ENCODE data around the gene MSANTD4.
"Not testable (repeated sequence)": the region's sequence is repeated elsewhere in the genome, so short reads cannot be mapped to it uniquely, and the experiment has no call there.

MSANTD4 gene

DNA sequence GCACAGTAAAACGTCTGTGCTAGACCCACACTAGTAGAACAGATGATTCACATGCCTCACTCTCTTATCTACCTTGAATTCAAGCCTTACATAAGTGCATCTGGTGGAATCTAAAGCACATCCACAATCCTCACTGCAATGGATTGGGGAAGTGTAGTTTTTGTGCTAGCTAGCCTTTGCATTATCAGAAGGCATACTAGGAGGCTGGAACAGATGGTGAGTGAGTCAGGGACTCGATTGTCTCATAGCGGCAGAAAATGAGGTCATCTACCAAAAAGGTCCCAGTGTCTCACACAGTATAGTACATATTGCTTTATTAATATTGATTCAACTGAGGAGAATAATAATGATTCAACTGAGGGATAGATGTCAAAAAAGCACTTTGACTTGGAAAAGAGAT, 9.3 kb downstream of the MSANTD4 start:
- DNase-seq: no peak

DNA sequence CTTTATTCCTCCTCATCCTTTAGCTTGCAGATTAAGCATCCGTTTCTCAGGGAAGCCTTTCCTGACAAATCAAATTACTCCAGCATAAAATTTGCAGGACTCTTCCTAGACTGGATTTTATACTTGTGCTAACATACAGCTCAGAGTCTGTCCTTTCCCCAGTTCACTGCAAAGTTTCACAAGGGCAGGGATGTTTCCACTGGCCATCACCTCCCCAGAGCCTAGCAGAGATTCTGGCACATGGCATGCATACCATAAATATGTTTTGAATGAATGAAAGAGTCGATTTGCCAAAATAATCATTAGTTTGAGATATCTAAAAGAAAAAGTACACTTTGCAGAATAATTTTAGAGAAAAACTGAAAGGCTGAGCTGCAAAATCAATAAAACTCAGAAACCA, 10.6 kb downstream of the MSANTD4 start:
- DNase-seq: no peak

DNA sequence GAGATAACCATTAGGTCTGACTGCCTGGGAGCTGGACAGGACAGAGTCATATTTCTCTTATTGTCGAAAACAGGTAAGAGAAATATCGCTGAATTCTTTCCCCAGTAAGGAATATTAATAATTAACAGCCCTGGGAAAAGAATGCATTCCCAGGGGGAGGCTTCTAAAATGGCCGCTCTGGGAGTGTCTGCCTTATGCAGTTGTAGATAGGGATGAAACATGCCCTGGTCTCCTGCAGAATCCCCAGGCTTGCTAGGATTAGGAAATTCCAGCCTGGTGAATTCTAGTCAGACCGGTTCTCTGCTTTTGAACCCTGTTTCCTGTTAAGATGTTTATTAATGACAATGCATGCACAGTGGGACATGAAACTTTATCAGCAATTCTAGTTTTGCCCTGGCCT, 18.9 kb downstream of the MSANTD4 start:
- not testable (repeated sequence) for DNase-seq

DNA sequence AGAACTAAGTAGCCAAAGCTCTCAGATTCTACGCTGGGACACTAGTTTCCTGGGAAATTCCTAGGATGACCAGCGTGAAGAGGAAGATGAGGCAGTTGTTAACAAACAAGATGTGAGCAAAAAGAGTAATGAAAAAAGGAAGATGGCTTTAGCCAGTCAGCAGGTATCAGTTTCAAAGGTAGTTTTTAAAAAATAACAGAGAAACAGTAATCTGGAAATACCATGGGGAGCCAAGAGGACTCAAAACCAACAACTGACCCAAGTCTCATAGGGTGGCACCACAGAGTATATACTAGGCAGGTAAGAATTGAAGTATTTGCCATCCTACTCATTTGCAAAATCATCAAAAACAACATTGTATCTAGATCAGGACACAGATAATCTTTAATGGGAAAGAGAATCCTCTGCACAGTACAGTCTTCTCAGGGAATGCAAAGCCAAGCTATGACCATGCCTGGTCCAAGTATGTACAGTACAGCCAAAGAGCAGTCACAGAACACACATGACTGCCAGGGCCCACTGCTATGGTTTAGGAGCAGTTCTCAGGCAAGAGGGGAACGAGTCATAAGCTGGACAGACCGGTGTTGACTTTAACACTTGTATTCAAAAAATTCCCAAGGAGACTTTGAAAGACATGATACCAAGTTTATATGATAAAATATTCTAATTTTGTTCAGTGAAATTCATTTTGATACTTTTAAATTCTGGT, 20.6 kb downstream of the MSANTD4 start:
- DNase-seq: no peak

DNA sequence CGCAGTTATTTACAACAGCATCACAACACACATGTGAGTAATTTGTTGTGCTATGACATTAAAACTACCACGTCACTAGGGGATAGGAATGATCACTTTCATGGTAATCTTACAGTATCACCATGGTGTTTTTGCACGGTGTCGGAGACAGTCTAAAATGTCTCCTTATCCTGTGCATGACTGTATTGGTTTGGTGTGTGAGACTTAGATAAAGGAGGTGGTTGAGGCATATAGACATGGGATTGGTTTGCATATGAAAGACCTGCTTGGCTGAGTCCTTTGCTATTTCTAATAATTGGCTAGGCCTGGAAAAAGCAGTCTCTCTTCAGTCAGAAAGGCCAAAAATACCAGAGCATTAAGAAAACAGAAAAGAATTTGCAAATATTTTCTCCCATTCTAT, 30.2 kb downstream of the MSANTD4 start:
- DNase-seq: no peak

DNA sequence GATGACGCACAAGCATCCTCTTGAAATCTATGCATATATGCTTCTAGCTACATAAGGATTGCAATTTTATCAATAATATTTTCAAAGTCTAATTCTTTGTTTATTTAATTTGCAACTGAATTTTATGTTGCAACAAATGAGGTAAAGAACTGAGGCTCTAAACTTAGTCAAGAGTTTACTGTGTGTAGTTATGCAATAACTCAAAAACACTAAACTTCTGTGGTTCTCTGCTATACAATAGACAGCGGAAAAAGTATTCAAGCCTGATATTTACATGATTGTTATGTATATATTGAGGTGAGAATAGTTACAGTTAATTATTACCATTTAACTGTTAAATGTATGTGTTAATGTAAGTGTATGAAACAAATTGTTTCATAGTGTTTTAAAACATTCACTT, 32.9 kb downstream of the MSANTD4 start:
- DNase-seq: no peak

DNA sequence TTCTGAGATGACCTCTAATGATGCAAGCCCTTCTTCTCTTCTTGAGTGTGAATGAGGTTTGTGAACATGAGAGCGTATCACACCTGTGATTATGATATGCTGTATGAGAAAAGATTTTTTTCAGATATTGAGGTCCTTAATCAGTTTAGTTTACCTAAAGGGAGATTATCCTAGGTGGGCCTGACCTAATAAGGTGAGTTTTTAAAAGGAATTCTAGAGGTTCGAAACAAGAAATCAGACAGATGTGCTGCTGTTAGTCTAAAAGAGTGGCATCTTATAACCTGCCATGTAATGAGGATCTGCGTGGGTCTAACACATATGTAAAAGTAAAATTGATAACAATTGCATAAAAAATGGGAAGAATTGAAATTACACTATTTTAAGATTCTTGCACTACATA, 33.8 kb downstream of the MSANTD4 start:
- DNase-seq: no peak

DNA sequence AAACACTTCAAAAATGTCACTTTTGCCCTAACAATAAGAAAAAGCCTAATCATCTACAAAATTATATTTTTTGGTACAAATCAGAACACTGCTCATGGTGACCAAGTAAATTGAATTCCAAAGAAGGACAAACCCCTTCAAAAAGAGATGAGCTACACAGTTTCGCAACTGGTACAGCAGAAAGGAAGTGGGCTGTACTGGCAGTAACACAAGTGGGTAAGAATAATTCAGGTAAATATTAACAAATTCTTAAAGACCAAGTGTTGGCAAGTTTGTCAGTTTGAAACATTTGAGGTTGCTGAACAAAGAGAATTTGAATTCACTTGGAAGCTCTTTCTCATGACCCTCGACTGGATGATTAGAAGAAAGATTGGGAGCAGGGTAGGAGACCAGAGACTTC, 35.5 kb downstream of the MSANTD4 start:
- DNase-seq: no peak

DNA sequence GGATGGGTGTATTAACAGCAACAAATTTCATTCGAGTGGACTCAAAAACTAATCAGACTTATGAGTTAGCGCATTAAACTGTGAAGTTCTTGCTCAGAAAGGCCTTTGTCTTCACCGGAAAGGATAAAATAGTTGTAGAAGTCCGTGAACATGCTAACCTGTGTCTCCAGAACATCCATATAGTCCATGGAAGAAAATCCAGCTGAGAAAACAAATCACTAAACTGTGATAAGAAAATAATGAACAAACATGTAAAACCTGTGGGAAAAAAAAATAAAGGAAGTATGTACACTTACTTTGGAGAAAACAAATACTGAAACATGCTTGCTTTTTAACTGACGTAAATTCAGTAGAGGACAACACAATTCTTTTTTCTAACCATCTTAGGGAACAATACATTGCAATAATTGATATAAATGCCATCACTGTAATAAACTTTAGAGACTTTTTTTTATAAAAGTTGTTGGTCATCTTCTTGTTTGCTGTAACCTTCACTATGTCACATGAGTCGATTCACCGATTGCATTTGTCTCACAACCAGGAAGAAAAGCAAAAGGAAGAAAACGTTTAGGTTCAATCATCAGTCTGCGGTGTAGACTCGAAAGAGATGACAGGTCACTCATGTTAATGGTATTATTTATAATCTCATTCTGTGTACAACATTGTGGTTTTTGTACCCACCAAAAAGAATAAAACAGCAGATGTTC, 41.9 kb downstream of the MSANTD4 start:
- no peak for DNase-seq

DNA sequence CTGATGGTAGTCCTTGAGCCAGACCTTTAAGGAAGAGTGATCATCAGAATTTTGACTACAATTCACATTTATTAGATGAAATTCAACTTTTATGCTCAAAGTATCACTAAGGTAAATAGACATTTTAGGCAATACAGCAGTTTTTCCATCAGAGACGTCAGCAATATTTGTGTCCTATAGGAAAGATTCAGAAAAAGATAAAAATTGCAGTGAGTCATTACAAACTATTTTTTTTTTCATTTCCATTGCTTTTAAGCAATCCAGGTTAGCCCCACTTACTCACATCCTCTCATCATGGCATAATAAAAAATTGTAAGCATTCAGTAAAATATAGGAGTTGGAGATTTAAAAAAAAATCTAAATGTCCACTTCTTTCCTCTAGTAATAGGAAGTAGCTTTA, 46.9 kb downstream of the MSANTD4 start:
- DNase-seq: no peak

DNA sequence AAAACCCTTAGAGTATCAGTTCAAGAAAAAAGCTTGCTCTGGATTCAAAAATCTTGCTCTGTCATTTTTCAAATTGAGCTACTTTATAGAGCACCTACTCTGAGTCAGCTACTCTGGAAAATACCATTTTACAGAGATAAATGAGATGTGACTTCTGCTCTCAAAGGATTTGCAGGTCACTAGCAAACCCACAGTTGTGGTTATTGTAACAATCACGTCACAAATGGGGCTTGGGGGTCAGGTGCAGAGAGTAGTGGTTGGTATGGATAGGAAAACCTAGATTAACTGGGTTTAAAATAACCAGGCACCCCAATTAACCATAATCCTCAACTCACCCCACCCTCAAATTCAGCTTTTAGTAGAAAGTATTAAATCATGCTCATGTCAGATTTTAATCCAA, 52.3 kb downstream of the MSANTD4 start:
- DNase-seq: no peak

DNA sequence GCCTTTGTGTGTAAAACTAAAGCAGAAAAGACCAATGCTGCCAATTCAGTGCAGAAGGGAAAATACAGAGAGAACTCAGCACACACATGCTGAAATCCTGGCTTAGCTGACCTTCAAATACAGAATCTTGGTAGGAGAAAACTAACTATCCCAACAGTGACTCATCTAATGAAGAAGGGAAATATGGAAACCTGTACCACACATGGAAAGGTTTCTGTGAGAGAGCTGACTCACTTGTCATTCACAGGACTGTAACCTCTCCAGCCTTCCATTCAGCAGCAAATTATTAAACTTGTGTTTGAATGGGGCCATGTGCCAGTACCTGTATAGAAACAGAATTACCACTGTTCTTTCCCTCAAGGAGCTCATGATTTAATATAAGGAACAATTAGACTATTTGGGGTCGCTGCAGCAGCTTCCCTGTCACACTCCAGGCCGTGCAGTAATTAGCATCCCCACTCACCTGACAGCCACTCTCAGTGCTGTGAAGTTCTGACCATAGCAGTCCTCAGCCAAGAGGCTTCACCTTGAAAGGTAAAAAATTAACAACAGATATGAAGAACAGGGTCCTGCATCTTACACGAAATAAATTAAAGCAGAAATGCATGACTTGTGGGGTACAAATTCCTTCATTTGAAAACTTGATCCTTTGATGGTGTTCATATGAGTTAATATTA, 53.9 kb downstream of the MSANTD4 start:
- DNase-seq: no peak

DNA sequence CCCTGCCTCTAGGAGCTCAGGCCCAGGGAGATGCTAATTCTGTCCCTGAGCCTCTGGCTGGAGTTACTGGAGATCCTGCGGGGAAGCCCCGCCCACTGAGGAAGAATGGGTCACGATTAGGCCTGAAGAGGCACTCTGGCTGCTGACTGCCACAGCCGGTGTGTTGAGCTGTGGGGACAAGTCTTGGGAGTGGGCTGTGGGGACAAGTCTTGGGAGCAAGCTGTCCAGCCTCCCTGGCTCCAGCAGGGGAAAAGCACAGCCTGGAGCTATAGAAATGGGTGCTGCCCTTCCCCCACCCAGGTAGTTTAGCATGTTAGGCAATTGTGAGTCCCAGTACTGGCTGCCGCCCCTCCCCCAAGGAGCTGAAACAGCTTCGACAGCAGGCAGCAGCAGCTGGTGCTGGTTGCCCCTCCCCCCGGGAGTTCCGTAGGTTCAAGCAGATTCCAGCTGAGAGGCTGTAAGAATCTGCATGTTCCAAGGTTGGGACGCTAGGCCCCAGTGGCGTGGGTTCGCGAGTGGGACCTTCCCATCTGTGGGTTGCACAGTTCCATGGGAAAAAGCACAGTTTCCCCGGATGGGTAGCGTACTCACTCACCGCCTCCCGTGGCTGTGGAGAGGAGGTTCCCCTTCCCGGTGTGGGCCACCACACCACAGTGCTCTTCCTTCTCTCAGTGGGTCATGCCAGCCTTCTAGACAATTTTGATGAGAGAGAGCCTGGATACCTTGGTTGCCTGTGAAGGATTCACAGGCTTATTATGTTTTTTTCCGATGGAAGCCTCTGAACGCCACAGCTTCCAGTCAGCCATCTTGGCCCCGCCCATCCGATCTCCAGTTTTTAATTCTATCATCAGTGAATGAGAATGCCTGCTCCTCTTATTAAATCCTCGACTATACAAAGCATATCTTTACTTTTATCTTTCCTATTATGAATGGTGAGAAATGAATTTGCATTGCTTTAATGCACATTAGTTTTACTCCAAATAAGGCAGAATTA, 61.5 kb downstream of the MSANTD4 start:
- peak; percentile 64 for DNase-seq
